Stimulated activated CD8-positive, alpha-beta memory T cell treated with anti-CD3 and anti-CD28 coated beads, Interleukin-15, amount 100 ng/mL, for 1 hour (primary cell): ENCODE measurements around the gene NOTCH4.

Experiments used
- DNase-seq: peaks from one replicate; pipeline ENCODE4 v3.0.0-alpha.2; 2020; ENCODE audit warnings: low read depth

The NOTCH4 gene

GRCh38 chr6:32181148-32181702 is 42.6 kb downstream of the NOTCH4 start:
- DNase-seq = no peak

- no peak for DNase-seq
Observed at GRCh38 chr6:32179766-32180405, 44.0 kb downstream of the NOTCH4 start.

- DNase-seq = no peak
Observed at GRCh38 chr6:32178547-32179440, 45.1 kb downstream of the NOTCH4 start.

GRCh38 chr6:32177788-32178546 is 45.9 kb downstream of the NOTCH4 start, which contains the start of gene RNF5:
RNF5 (plus strand) TSS chr6:32178405; CDS start chr6:32178512, 107 bp downstream.
- peak; percentile 82 for DNase-seq

- DNase-seq = no peak
Observed at GRCh38 chr6:32177183-32177787, 46.6 kb downstream of the NOTCH4 start.

- DNase-seq = no peak
Observed at GRCh38 chr6:32176476-32177182, 47.2 kb downstream of the NOTCH4 start.

- peak; percentile 93 for DNase-seq
Observed at GRCh38 chr6:32175711-32176475, 48.0 kb downstream of the NOTCH4 start, which contains the start of gene AGPAT1. AGPAT1 (minus strand) TSS chr6:32176084; CDS start chr6:32171496, 4,588 bp downstream.

GRCh38 chr6:32175322-32175710 is 48.6 kb downstream of the NOTCH4 start:
- DNase-seq = no peak

- no peak for DNase-seq
Observed at GRCh38 chr6:32174416-32174815, 49.5 kb downstream of the NOTCH4 start.

GRCh38 chr6:32173051-32173727 is 50.7 kb downstream of the NOTCH4 start:
- no peak for DNase-seq

- DNase-seq = no peak
Observed at GRCh38 chr6:32171234-32171633, 52.6 kb downstream of the NOTCH4 start.

GRCh38 chr6:32170294-32170693 is 53.6 kb downstream of the NOTCH4 start:
- DNase-seq = no peak

- no peak for DNase-seq
Observed at GRCh38 chr6:32168807-32169591, 54.9 kb downstream of the NOTCH4 start.

- no peak for DNase-seq
Observed at GRCh38 chr6:32168350-32168749, 55.5 kb downstream of the NOTCH4 start.

- no peak for DNase-seq
Observed at GRCh38 chr6:32167761-32168262, 56.1 kb downstream of the NOTCH4 start.

GRCh38 chr6:32167154-32167760 is 56.6 kb downstream of the NOTCH4 start:
- no peak for DNase-seq

- DNase-seq = no peak
Observed at GRCh38 chr6:32166411-32167061, 57.3 kb downstream of the NOTCH4 start.

GRCh38 chr6:32164295-32164694 is 59.6 kb downstream of the NOTCH4 start, which contains the start of gene EGFL8:
EGFL8 (plus strand) TSS chr6:32164595; CDS start chr6:32166166, 1,571 bp downstream.
- no peak for DNase-seq
